Hematopoietic multipotent progenitor cell (in vitro differentiated cells): ENCODE results near the gene NOL9. TPM values are rescaled to one million over a fixed set of nuclear protein-coding genes. Genes with fewer than 3 reads are reported as not detected.
"Not testable (repeated sequence)": the region's sequence is repeated elsewhere in the genome, so short reads cannot be mapped to it uniquely, and the experiment has no call there.

ENCODE experiments used
- DNase-seq, 3 donors: peaks; one replicate each; pipeline ENCODE4 v3.0.0-alpha.2; 2011 to 2015; ENCODE audit warnings: low read depth in 2 of 3, low spot score in 2 of 3
- total RNA-seq: library from RNA; depleted of rRNA; stranded (reverse); fragments of >200 nt; gene quantifications from one replicate; pipeline ENCODE4 v1.2.3, GENCODE V29; 2012

Gene NOL9
- total RNA-seq, 1 donor = 19.1 TPM

DNA sequence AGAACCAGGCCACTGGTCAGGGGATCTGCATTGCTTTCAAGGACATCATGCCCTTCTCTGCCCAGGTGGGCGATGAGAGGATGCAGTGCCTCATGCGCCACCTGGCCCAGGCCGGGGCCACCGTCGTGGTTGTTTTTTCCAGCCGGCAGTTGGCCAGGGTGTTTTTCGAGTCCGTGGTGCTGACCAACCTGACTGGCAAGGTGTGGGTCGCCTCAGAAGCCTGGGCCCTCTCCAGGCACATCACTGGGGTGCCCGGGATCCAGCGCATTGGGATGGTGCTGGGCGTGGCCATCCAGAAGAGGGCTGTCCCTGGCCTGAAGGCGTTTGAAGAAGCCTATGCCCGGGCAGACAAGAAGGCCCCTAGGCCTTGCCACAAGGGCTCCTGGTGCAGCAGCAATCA lies 20.5 kb upstream of the NOL9 start:
- no peak for DNase-seq

GRCh38 chr1:6574025-6574620 lies 19.8 kb upstream of the NOL9 start:
- DNase-seq = no peak

DNA sequence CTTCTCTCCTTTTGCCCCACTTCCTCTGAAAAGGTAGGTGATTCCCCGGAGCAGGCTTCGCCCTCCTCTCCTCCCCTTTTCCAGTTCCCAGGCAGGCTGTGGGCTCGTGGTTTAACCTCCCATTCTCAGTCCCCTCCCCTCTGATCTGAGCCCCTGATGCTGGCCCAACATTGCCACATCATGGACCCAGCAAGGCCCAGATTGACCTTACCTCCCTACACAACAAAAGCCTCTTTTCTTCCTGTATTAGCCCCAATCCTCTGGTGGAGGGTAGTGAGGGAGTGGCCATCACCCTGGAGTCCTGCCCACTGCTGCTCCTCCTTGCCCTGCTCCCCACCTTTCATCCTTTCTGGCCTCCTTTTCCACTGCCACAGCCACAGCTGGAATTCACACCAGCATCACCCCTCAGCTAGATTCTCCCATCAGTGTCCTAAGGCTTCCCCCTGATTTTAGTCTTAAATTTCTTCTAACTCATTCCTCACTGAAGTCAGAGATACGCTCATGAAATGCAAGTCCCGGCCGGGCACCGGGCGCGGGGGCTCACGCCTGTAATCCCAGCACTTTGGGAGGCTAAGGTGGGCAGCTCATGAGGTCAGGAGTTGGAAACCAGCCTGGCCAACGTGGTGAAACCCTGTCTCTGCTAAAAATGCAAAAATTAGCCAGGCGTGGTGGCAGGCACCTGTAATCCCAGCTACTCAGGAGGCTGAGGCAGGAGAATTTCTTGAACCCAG lies 18.5 kb upstream of the NOL9 start:
- no peak for DNase-seq

DNA sequence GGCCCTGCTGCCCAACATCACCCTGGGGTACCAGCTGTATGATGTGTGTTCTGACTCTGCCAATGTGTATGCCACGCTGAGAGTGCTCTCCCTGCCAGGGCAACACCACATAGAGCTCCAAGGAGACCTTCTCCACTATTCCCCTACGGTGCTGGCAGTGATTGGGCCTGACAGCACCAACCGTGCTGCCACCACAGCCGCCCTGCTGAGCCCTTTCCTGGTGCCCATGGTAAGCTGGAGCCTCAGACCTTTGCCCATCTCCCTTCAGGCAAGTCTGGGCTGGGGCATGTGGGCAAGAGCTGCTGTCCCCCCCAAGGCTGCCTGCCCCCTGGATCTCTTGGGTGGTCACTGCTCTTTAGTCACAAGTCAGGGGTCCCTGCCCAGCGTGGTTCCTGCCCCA lies 16.7 kb upstream of the NOL9 start:
- DNase-seq = no peak

- DNase-seq = no peak
Observed at GRCh38 chr1:6570100-6570499, 15.8 kb upstream of the NOL9 start.

- no peak for DNase-seq
Observed at GRCh38 chr1:6569033-6569432, 14.7 kb upstream of the NOL9 start.

GRCh38 chr1:6560267-6560666 lies 6.0 kb upstream of the NOL9 start:
- no peak for DNase-seq

- not testable (repeated sequence) for DNase-seq
Observed at GRCh38 chr1:6559161-6559560, 4.8 kb upstream of the NOL9 start.

DNA sequence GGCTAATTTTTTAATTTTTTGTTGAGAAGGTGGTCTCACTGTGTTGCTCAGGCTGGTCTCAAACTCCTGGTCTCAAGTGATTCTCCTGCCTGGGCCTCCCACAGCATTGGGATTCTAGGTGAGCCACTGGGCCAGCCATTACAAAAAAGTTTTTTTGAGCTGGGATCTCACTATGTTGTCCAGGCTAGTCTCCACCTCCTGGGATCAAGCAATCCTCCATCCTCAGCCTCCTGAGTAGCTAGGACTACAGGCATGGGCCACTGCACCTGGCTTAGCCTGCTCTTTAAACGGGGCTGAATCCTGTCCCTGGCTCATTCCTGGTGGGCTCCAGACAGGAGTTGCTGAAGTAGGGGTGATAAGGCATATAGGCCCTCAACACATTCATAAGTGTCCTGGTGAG lies 3.3 kb upstream of the NOL9 start:
- DNase-seq = no peak

DNA sequence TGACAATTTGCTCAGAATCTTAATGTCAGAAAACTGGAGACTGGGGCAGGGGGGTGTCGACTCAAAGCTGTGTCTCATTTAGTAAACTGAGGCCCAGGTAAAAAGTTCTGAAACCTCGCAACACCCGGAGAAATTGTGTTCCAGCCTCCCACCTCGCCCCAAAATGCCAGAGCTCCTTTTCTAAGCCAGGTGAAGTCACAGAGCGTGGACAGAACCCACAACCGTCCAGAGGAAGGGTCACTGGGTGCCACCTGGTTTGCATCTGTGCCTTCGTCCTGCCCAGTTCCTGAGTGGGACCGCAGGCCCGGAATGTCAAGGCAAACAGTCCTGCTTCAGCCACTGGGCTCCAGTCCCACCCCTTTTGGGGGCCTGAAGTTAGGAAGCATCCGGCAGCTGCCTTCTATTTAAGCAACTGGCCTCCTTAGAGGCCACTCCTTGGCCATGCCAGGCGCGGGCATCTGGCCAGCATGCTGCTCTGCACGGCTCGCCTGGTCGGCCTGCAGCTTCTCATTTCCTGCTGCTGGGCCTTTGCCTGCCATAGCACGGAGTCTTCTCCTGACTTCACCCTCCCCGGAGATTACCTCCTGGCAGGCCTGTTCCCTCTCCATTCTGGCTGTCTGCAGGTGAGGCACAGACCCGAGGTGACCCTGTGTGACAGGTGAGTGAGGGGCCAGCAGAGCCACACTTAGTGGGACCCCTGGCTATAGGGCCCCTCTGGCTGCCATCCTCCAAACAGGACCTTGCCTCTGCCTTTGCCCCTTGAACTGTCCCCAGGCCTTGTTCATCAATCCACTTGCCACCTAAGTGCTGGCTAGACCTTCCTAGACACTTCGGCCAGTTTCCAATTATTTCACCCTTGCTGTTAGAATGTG lies 830 bp upstream of the NOL9 start, which contains the start of gene TAS1R1:
TSS of gene TAS1R1 (plus strand) at position 401 of the 872 bp plus-strand sequence. CDS start at position 468, 67 bp downstream.
- no peak for DNase-seq

DNA sequence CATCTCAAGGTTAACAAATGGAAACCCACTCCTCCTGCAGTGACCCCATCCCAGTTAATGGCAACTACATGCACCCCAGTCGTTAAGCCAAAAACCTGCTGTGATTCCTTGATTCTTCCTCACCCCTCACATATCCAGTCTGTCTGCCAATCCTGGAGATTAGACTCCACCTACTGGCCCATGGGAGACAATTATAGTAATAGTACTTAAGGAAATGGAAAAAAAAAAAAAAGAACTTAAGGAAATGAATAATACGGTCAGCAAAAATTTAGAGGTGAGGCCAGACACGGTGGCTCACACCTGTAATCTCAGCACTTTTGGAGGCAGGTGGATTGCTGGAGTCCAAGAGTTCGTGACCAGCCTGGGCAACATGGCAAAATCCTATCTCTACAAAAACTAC lies 7.0 kb downstream of the NOL9 start:
- no peak for DNase-seq

DNA sequence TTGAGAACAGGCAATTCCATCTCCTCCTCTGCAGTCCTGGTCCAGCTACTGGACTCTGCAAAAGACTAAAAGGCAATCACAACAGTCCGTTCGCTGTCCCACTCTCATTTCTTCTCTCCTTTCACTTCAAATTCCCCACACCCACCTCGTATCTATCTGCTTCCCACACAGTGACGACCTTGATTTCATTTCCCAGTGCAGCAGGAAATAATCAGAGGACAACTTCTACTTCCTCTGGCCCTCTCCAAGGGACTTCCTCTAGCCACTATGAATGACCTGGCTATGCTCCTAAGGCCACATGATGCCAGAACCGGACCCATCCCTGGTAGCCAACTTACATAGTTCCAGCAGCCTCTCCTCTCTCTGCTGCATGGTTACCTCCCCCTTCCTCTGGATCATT lies 8.0 kb downstream of the NOL9 start:
- DNase-seq = no peak

GRCh38 chr1:6545276-6546112 lies 8.8 kb downstream of the NOL9 start:
- no peak for DNase-seq

- DNase-seq = no peak
Observed at GRCh38 chr1:6544831-6545230, 9.5 kb downstream of the NOL9 start.

- no peak for DNase-seq
Observed at GRCh38 chr1:6538956-6539355, 15.4 kb downstream of the NOL9 start.

GRCh38 chr1:6536291-6536690 lies 18.0 kb downstream of the NOL9 start:
- no peak for DNase-seq

GRCh38 chr1:6535214-6535613 lies 19.1 kb downstream of the NOL9 start:
- no peak for DNase-seq

DNA sequence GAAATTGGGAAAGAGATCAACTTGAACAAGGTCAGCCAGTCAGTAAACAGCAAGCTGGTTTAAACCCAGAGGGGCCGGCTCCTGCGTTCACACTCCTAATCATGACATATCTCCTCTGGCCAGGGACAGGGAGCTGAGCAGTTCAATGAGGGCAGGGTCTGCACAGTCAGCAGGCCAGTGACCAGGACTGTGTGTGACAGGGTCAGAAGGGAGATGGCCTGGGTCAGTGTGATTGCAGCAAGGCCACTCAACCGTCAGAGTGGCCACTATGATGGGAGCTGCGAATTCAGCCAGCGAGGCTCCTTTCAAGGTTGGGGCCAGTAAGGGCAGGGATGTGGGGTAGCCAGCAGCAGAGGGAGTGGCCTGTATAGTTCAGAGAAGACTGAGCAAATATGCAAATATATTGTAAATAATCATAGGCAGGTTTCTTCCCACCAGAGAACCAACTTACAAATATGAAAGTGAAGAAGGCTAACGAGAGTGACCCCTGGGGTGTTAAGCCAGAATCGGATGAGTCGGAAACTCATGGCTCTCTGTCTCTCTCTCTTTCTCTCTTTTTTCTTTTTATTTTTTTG lies 20.0 kb downstream of the NOL9 start:
- DNase-seq = no peak

- DNase-seq = no peak
Observed at GRCh38 chr1:6531996-6532395, 22.3 kb downstream of the NOL9 start.

GRCh38 chr1:6530504-6531160 lies 23.7 kb downstream of the NOL9 start:
- DNase-seq = no peak
